Mesendoderm (in vitro differentiated cells): ENCODE results near the gene SPIB.

Source experiments
- DNase-seq: peaks from one replicate; pipeline ENCODE4 v3.0.0; 2013
- H2AK5ac ChIP-seq: 2 replicates; pipeline ENCODE4 v1.6.1; 2013; ENCODE audit warnings: low read length, inconsistent platforms
- H2BK120ac ChIP-seq: 2 replicates; pipeline ENCODE4 v1.6.1; 2013; ENCODE audit warnings: low read depth, mild to moderate bottlenecking, low read length, moderate library complexity, mixed read lengths
- H2BK15ac ChIP-seq: replicated peaks from 2 replicates; pipeline ENCODE4 v1.6.1; 2013; ENCODE audit warnings: low read depth, mild to moderate bottlenecking, moderate library complexity
- H2BK5ac ChIP-seq: 2 replicates; pipeline ENCODE4 v1.6.1; 2013; ENCODE audit warnings: low read length, inconsistent platforms
- H3K18ac ChIP-seq: 2 replicates; pipeline ENCODE4 v1.6.1; 2013; ENCODE audit warnings: mild to moderate bottlenecking, low read length, mixed read lengths
- H3K23ac ChIP-seq: one replicate; pipeline ENCODE4 v1.6.1; 2013; ENCODE audit warnings: low read length
- H3K27ac ChIP-seq: 2 replicates; pipeline ENCODE4 v1.5.1; 2013; ENCODE audit warnings: low read depth, mild to moderate bottlenecking, inconsistent platforms, low read length, moderate library complexity
- H3K27me3 ChIP-seq: 2 replicates; pipeline ENCODE4 v1.6.1; 2013; ENCODE audit warnings: low read length, control low read depth, mild to moderate bottlenecking, inconsistent platforms; ENCODE audit not compliant: insufficient read depth, poor library complexity
- H3K36me3 ChIP-seq: 2 replicates; pipeline ENCODE4 v1.6.1; 2013; ENCODE audit warnings: low read length, inconsistent platforms; ENCODE audit not compliant: control insufficient read depth, insufficient read depth
- H3K4ac ChIP-seq: one replicate; pipeline ENCODE4 v1.6.1; 2013; ENCODE audit warnings: low read depth, mild to moderate bottlenecking, low read length, moderate library complexity
- H3K4me1 ChIP-seq: 2 replicates; pipeline ENCODE4 v1.6.1; 2013; ENCODE audit warnings: low read depth, low read length, inconsistent platforms; ENCODE audit not compliant: control insufficient read depth
- H3K4me2 ChIP-seq: 2 replicates; pipeline ENCODE4 v1.6.1; 2013; ENCODE audit warnings: low read length
- H3K4me3 ChIP-seq: 2 replicates; pipeline ENCODE4 v1.5.1; 2013; ENCODE audit warnings: mild to moderate bottlenecking, low read length
- H3K56ac ChIP-seq: one replicate; pipeline ENCODE4 v1.6.1; 2013; ENCODE audit warnings: low read length
- H3K79me1 ChIP-seq: 2 replicates; pipeline ENCODE4 v1.6.1; 2013; ENCODE audit warnings: low read length, inconsistent platforms
- H3K79me2 ChIP-seq: 2 replicates; pipeline ENCODE4 v1.6.1; 2013; ENCODE audit warnings: mild to moderate bottlenecking, low read length; ENCODE audit not compliant: control insufficient read depth, insufficient read depth
- H3K9ac ChIP-seq: 2 replicates; pipeline ENCODE4 v1.6.1; 2013; ENCODE audit warnings: low read length, inconsistent platforms
- H4K5ac ChIP-seq: one replicate; pipeline ENCODE4 v1.6.1; 2013; ENCODE audit warnings: low read length
- H4K8ac ChIP-seq: one replicate; pipeline ENCODE4 v1.6.1; 2013; ENCODE audit warnings: low read depth, mild to moderate bottlenecking, control low read depth, low read length, moderate library complexity
- WGBS: extraction: QIAGEN DNeasy Blood & Tissue Kit; methylation state at CpG from one replicate; pipeline ENCODE4 v1.1.7; 2013; ENCODE audit warnings: low lambda C conversion rate, missing lambda C conversion rate; ENCODE audit not compliant: insufficient coverage; ENCODE audit errors: extremely low coverage; 5-methylcytosine and 5-hydroxymethylcytosine counted together

SPIB gene

DNA sequence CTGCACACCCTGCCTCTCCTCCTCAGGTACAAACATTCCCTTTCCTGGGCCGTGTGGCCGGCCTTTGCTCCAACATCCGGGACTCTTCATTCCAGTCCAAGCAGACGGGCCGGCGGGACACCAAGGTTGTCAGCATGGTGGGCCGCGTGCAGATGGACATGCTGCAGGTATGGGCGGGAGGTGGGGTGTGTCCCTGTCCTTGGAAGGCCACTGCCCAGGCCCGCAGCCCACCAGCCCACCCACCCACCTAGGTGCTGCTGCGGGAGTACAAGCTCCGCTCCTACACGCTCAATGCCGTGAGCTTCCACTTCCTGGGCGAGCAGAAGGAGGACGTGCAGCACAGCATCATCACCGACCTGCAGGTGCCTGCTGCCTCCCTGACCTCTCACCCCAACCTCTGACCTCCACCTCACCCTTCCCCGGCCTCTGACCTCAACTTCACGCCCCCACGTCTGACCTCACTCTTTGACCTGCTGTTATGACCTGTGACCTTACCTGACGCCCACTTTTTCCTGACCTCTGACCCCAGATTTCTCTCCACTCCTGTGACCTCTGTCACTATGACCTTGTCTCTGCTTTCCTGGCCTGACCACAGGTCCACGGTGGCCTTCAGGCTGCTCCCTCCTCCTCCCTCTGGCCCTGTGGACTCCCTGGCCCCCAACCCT lies 12.4 kb upstream of the SPIB start:
- no peak overlapping the region for H3K9ac ChIP-seq
- H2BK120ac ChIP-seq = no peak overlapping the region
- H3K4me3 ChIP-seq = no peak overlapping the region
- no peak overlapping the region for H2BK15ac ChIP-seq
- no peak overlapping the region for H2BK5ac ChIP-seq
- WGBS = no CpG with 5 or more reads among the region's 22 CpGs
- H3K79me1 ChIP-seq = no peaks in the 10 kb centered on the region
- peaks cover 12% of the 10 kb centered on the region for H3K36me3 ChIP-seq
- H4K5ac ChIP-seq = no peak overlapping the region
- H3K27ac ChIP-seq = no peak overlapping the region
- H3K18ac ChIP-seq = no peak overlapping the region
- no peak for DNase-seq
- no peak overlapping the region for H3K4me2 ChIP-seq
- no peaks in the 10 kb centered on the region for H3K27me3 ChIP-seq
- H3K4me1 ChIP-seq = no peaks in the 10 kb centered on the region
- no peaks in the 10 kb centered on the region for H3K79me2 ChIP-seq
- H3K23ac ChIP-seq = no peak overlapping the region
- no peak overlapping the region for H4K8ac ChIP-seq
- no peak overlapping the region for H2AK5ac ChIP-seq
- no peak overlapping the region for H3K56ac ChIP-seq
- H3K4ac ChIP-seq = no peak overlapping the region

GRCh38 chr19:50406829-50407228 lies 11.9 kb upstream of the SPIB start:
- Histone ChIP-seq H3K56ac (no peak overlapping the region), H3K4me1 (no peaks in the 10 kb centered on the region), H3K4ac (no peak overlapping the region), H3K27me3 (no peaks in the 10 kb centered on the region), H4K5ac (no peak overlapping the region), H2BK5ac (no peak overlapping the region), H2BK120ac (no peak overlapping the region), H3K79me1 (no peaks in the 10 kb centered on the region), H2BK15ac (no peak overlapping the region), H3K27ac (no peak overlapping the region), H3K4me3 (no peak overlapping the region), H3K36me3 (peaks cover 12% of the 10 kb centered on the region), H4K8ac (no peak overlapping the region), H3K23ac (no peak overlapping the region), H3K4me2 (no peak overlapping the region), H3K18ac (no peak overlapping the region), H3K9ac (no peak overlapping the region), H3K79me2 (no peaks in the 10 kb centered on the region), H2AK5ac (no peak overlapping the region)
- no peak for DNase-seq
- no CpG with 5 or more reads among the region's 19 CpGs for WGBS

DNA sequence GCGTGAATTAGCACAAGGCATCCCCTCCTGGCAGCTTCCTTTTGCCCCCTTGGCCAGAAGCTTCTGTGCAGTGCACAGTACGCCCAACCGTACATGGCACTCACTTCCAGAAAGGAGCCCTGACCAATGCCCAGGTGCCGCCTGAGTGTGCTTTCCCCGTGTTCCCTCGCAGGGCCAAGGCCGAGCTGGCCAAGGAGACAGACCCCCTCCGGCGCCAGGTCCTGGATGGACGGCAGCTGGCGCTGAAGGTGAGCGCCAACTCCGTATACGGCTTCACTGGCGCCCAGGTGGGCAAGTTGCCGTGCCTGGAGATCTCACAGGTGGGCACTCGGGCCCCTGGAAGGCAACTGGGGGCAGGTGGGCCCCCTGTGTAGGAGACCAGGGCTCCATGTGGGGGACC lies 9.4 kb upstream of the SPIB start:
- H3K36me3 ChIP-seq = peaks cover 10% of the 10 kb centered on the region

DNA sequence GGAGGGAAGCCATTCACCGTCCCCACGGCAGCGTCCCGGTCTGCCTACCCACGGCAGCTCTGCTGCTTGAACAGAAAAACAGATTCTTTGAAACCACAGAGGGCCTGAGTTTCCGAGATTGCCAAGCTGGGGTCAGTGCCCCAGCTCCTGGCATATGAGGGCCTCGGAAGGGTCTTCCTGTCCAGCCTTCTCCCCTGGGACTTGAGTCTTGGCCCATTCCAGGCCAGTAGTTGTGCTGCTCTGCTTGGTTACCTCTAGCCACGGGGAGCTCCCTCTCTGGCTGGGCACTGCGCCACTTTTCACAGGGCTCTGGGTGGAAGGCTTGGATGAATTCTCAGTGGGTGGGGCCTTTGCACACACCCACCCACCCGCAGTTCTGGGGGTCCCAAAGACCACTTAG lies 8.6 kb upstream of the SPIB start:
- Histone ChIP-seq H2BK120ac (no peak overlapping the region), H3K9ac (no peak overlapping the region), H3K79me2 (no peaks in the 10 kb centered on the region), H3K4me1 (no peaks in the 10 kb centered on the region), H3K4me2 (no peak overlapping the region), H3K56ac (no peak overlapping the region), H3K79me1 (no peaks in the 10 kb centered on the region), H2BK15ac (no peak overlapping the region), H3K4ac (no peak overlapping the region), H2AK5ac (no peak overlapping the region), H3K4me3 (no peak overlapping the region), H4K5ac (no peak overlapping the region), H3K36me3 (peaks cover 10% of the 10 kb centered on the region), H2BK5ac (no peak overlapping the region), H3K27me3 (no peaks in the 10 kb centered on the region), H3K23ac (no peak overlapping the region), H3K18ac (no peak overlapping the region), H3K27ac (no peak overlapping the region), H4K8ac (no peak overlapping the region)
- no peak for DNase-seq
- WGBS = no CpG with 5 or more reads among the region's 10 CpGs

More for the DNA sequence above, 9.4 kb upstream of the SPIB start:
- H3K4ac ChIP-seq = no peak overlapping the region
- no peak overlapping the region for H2BK120ac ChIP-seq
- no peak overlapping the region for H2BK15ac ChIP-seq
- WGBS = no CpG with 5 or more reads among the region's 17 CpGs
- no peak overlapping the region for H3K4me2 ChIP-seq
- no peak overlapping the region for H3K9ac ChIP-seq
- H3K27me3 ChIP-seq = no peaks in the 10 kb centered on the region
- no peaks in the 10 kb centered on the region for H3K79me1 ChIP-seq
- H3K23ac ChIP-seq = no peak overlapping the region
- no peak overlapping the region for H4K5ac ChIP-seq
- H3K27ac ChIP-seq = no peak overlapping the region
- H3K4me3 ChIP-seq = no peak overlapping the region
- no peak for DNase-seq
- H2AK5ac ChIP-seq = no peak overlapping the region
- H3K56ac ChIP-seq = no peak overlapping the region
- no peaks in the 10 kb centered on the region for H3K79me2 ChIP-seq
- no peak overlapping the region for H3K18ac ChIP-seq
- H2BK5ac ChIP-seq = no peak overlapping the region
- no peaks in the 10 kb centered on the region for H3K4me1 ChIP-seq
- H4K8ac ChIP-seq = no peak overlapping the region

- H3K27ac ChIP-seq = no peak overlapping the region
- no CpG with 5 or more reads among the region's 2 CpGs for WGBS
- H4K8ac ChIP-seq = no peak overlapping the region
- H3K27me3 ChIP-seq = no peaks in the 10 kb centered on the region
- no peaks in the 10 kb centered on the region for H3K79me1 ChIP-seq
- no peak for DNase-seq
- no peak overlapping the region for H3K4me2 ChIP-seq
- no peaks in the 10 kb centered on the region for H3K4me1 ChIP-seq
- H2BK5ac ChIP-seq = no peak overlapping the region
- no peak overlapping the region for H4K5ac ChIP-seq
- H2BK120ac ChIP-seq = no peak overlapping the region
- H3K9ac ChIP-seq = no peak overlapping the region
- H3K79me2 ChIP-seq = no peaks in the 10 kb centered on the region
- H3K18ac ChIP-seq = no peak overlapping the region
- no peak overlapping the region for H2BK15ac ChIP-seq
- H3K56ac ChIP-seq = no peak overlapping the region
- H3K4ac ChIP-seq = no peak overlapping the region
- no peak overlapping the region for H2AK5ac ChIP-seq
- peaks cover 4% of the 10 kb centered on the region for H3K36me3 ChIP-seq
- no peak overlapping the region for H3K23ac ChIP-seq
- H3K4me3 ChIP-seq = no peak overlapping the region
These were observed 6.3 kb upstream of the SPIB start for GRCh38 chr19:50412419-50412818.

GRCh38 chr19:50413096-50413495 lies 5.6 kb upstream of the SPIB start:
- Histone ChIP-seq H3K79me2 (no peaks in the 10 kb centered on the region), H3K4ac (no peak overlapping the region), H4K8ac (no peak overlapping the region), H3K23ac (no peak overlapping the region), H3K4me1 (no peaks in the 10 kb centered on the region), H3K27ac (no peak overlapping the region), H3K56ac (no peak overlapping the region), H4K5ac (no peak overlapping the region), H3K79me1 (no peaks in the 10 kb centered on the region), H3K36me3 (peaks cover 4% of the 10 kb centered on the region), H3K4me2 (no peak overlapping the region), H3K9ac (no peak overlapping the region), H2BK15ac (no peak overlapping the region), H3K18ac (no peak overlapping the region), H2BK120ac (no peak overlapping the region), H2AK5ac (no peak overlapping the region), H2BK5ac (no peak overlapping the region), H3K27me3 (no peaks in the 10 kb centered on the region), H3K4me3 (no peak overlapping the region)
- no peak for DNase-seq
- WGBS = no CpG with 5 or more reads among the region's 13 CpGs
